Measurements from ENCODE around the gene SLC13A1. TPM values are rescaled to one million over a fixed set of nuclear protein-coding genes. Genes with fewer than 3 reads are reported as not detected.
"Not testable (repeated sequence)": the region's sequence is repeated elsewhere in the genome, so short reads cannot be mapped to it uniquely, and the experiment has no call there.

The SLC13A1 gene, protein sequence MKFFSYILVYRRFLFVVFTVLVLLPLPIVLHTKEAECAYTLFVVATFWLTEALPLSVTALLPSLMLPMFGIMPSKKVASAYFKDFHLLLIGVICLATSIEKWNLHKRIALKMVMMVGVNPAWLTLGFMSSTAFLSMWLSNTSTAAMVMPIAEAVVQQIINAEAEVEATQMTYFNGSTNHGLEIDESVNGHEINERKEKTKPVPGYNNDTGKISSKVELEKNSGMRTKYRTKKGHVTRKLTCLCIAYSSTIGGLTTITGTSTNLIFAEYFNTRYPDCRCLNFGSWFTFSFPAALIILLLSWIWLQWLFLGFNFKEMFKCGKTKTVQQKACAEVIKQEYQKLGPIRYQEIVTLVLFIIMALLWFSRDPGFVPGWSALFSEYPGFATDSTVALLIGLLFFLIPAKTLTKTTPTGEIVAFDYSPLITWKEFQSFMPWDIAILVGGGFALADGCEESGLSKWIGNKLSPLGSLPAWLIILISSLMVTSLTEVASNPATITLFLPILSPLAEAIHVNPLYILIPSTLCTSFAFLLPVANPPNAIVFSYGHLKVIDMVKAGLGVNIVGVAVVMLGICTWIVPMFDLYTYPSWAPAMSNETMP
- not detected in 2 replicates for total RNA-seq (2014; rRNA removed; shearing (Covaris generic))

DNA sequence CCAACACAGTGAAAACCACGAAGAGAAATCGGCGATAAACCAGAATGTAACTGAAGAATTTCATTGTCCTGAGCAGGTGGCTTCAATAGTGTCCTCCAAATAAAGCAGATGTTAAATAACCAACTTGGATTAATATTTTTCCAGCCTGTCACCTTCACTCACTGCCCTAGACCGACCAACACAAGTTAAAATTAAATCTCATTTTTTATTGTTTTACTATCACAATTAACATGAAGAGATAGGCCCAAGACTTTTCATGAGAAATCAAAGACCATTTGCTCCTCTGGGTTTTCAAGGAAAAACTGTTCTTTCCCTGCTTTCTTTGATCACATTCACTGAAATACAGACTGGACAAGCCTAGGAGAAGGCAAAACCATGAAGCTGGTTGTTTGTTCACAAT lies at the start of gene SLC13A1:
Gene SLC13A1 (minus strand): TSS at position 87 of the 400 bp plus-strand sequence. CDS start 23 bp downstream, at position 64.
- no peak for DNase-seq (ENCODE audit: low spot score)

GRCh38 chr7:123244768-123245167 lies 45.0 kb upstream of the SLC13A1 start:
- DNase-seq (ENCODE audit: low spot score), result no peak

- DNase-seq (ENCODE audit: low spot score), result peak; percentile 6
Measured at GRCh38 chr7:123242467-123243092, 42.8 kb upstream of the SLC13A1 start.

DNA sequence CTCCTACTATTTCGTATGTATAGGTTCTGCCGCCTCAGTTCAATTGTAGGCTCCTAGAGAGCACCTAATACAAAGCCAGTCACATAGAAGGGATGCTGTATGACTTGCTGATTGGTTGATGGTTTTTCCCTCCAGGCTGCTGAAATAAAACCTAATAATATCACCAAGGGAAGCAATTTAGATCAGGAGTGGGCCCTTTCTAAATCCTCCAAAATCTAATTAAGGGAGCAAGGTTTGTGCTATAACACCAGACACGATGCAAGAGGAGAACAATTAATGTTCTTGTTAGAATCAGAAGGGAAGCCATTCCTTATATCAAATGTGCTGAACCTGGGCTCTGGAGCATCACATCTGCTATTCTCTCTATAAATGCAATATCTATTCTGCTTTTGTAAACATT lies 42.0 kb upstream of the SLC13A1 start:
- DNase-seq (ENCODE audit: low spot score), result no peak

- DNase-seq (ENCODE audit: low spot score), result no peak
Measured at GRCh38 chr7:123231021-123232000, 31.5 kb upstream of the SLC13A1 start.

- no peak for DNase-seq (ENCODE audit: low spot score)
Measured at GRCh38 chr7:123230603-123231002, 30.8 kb upstream of the SLC13A1 start.

- no peak for DNase-seq (ENCODE audit: low spot score)
Measured at GRCh38 chr7:123230147-123230546, 30.4 kb upstream of the SLC13A1 start.

GRCh38 chr7:123229426-123229825 lies 29.7 kb upstream of the SLC13A1 start:
- no peak for DNase-seq (ENCODE audit: low spot score)

DNA sequence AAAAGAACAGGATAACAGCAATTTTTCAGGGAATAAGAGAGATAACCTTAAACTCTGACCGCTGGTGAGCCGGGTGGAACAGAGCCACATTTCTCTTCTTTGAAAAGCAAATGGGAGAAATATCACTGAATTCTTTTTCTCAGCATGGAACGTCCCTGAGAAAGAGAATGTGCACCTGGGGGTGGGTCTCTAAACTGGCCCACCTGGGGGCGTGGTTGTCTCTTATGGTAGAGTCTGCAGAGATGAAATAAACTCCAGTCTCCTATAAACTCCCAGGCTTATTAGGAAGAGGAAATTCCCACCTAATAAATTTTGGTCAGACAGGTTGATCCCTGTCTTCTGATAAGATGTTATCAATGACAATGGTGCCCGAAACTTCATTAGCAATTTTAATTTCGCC lies 27.9 kb upstream of the SLC13A1 start:
- DNase-seq (ENCODE audit: low spot score), result not testable (repeated sequence)

- peak; percentile 9 for DNase-seq (ENCODE audit: low spot score)
Measured at GRCh38 chr7:123220396-123220795, 20.6 kb upstream of the SLC13A1 start.

DNA sequence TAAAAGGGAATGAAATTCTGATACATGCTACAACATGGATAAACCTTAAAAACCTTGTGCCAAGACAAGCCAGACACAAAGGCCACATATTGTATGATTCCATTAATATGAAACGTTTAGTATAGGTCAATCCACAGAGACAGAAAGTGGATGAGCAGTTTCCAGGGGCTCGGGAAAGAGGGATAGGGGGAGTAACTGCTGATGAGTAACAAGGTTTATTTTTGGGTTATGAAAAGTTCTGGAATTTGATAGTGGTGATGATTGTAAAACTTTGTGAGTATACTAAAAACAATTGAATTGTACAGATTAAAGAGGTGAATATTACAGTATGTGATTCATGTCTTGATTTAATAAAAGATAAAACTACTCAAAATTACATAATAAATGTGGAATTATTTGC lies 19.1 kb upstream of the SLC13A1 start:
- no peak for DNase-seq (ENCODE audit: low spot score)

DNA sequence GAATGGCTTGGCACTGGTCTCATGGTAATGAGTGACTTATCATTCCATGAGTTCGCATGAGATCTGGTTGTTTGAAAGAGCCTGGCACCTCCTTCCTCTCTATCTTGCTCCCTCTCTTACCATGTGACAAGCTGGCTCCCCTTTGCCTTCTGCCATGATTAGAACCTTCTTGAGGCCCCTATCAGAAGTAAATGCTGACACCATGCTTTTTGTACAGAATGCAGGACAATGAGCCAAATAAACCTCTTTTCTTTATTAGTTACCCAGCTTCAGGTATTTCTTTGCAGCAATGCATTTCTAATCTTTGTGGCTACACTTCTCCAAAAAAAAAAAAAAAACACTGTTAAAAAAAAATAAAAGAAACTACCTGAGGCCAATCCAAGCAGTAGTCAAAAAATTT lies 17.1 kb upstream of the SLC13A1 start:
- no peak for DNase-seq (ENCODE audit: low spot score)

GRCh38 chr7:123215350-123215749 lies 15.6 kb upstream of the SLC13A1 start:
- no peak for DNase-seq (ENCODE audit: low spot score)

GRCh38 chr7:123211545-123211944 lies 11.8 kb upstream of the SLC13A1 start:
- no peak for DNase-seq (ENCODE audit: low spot score)

- DNase-seq (ENCODE audit: low spot score), result peak; percentile 21
Measured at GRCh38 chr7:123210986-123211385, 11.2 kb upstream of the SLC13A1 start.

GRCh38 chr7:123209786-123210185 lies 10.0 kb upstream of the SLC13A1 start:
- DNase-seq (ENCODE audit: low spot score), result peak; percentile 61

- DNase-seq (ENCODE audit: low spot score), result peak; percentile 33
Measured at GRCh38 chr7:123208793-123209192, 9.0 kb upstream of the SLC13A1 start.

- no peak for DNase-seq (ENCODE audit: low spot score)
Measured at GRCh38 chr7:123204206-123204835, 4.6 kb upstream of the SLC13A1 start.

GRCh38 chr7:123201901-123202300 lies 2.1 kb upstream of the SLC13A1 start:
- DNase-seq (ENCODE audit: low spot score), result no peak

DNA sequence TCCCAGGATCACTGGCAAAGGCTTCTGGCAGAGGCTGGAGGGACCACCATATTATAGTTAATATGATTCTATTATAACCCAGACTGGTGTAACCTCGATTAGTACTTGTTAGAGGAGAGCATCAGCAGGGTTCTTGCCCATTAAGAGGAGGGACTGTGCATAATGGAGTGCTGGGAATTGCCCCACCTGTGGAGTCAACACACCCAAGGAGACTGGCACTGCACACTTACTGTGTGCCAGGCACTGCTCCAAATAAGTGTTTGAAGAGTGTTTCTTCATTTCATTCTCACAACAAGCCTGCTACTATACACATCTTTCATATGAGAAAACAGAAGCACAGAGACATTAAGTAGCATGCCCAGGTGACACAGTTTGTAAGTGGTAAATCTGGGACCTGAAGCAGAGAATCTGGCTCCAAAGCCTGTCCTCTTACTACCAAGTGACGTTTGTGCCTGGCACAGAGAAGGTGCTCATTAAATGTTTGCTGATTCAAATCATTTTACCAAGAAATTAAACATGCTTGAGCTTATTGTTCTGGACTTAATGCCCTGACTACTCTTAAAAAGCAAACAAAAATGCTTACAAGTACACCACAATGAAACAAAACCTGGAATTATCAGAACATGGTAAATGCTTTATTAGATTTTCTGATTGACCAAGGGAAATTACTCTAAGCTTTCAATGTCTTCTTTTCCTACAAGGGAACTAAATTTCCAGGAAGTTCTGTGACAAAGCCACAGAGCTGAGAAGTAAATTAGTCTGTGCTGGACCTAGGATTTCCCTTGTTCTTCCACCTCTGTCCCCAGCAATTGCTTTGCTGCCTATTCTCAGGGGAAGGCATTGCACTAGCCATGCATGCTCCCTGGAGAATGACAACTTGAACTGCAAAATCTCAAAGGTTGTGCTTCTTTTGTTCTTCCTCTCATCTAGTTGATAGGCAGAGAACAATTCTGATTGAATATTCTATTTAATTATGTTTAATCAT lies 809 bp downstream of the SLC13A1 start:
- DNase-seq (ENCODE audit: low spot score), result no peak
